NB4 (cell line): ENCODE results near the gene C2orf74.

Experiments used
- MAX ChIP-seq: IDR thresholded peaks from 2 replicates; pipeline ENCODE4 v1.6.1; 2011; ENCODE audit warnings: low read depth, low read length
- TF ChIP-seq, protein P1 (sequence below): IDR thresholded peaks from one replicate; pipeline ENCODE4 v1.5.1; 2012; ENCODE audit warnings: low read depth, low read length

GRCh38 chr2:61145990-61146389, 16.0 kb upstream of the C2orf74 start:
- TF ChIP-seq, protein P1, sequence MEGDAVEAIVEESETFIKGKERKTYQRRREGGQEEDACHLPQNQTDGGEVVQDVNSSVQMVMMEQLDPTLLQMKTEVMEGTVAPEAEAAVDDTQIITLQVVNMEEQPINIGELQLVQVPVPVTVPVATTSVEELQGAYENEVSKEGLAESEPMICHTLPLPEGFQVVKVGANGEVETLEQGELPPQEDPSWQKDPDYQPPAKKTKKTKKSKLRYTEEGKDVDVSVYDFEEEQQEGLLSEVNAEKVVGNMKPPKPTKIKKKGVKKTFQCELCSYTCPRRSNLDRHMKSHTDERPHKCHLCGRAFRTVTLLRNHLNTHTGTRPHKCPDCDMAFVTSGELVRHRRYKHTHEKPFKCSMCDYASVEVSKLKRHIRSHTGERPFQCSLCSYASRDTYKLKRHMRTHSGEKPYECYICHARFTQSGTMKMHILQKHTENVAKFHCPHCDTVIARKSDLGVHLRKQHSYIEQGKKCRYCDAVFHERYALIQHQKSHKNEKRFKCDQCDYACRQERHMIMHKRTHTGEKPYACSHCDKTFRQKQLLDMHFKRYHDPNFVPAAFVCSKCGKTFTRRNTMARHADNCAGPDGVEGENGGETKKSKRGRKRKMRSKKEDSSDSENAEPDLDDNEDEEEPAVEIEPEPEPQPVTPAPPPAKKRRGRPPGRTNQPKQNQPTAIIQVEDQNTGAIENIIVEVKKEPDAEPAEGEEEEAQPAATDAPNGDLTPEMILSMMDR: no peak
- TF ChIP-seq MAX: no peak
